RWPE1 (cell line): ENCODE data around the gene RAP1GAP2.
A peak's percentile ranks its signal among the peaks of the same experiment; 100 is the strongest.

Experiments used
- CTCF ChIA-PET: fragments of 350-600 bp; sonication (Branson Sonifier 250); formaldehyde crosslinking; extraction: SDS; loops from one replicate; lab custom pipeline; 2021; lab: Yijun Ruan, JAX
- POLR2A ChIA-PET: fragments of 400-600 bp; formaldehyde crosslinking; extraction: SDS; loops from one replicate; lab custom pipeline; 2020; ENCODE audit warnings: antibody characterized with exemption; ENCODE audit not compliant: low non-redundant PET; lab: Yijun Ruan, JAX
- DNase-seq: peaks from one replicate; pipeline ENCODE4 v3.0.0; 2012; ENCODE audit warnings: low spot score
- H3K27ac ChIP-seq: fragments of 450-650 bp; 2 replicates; pipeline ENCODE4 v1.5.1; 2017
- TF ChIP-seq, protein P1 (sequence below): fragments of 450-650 bp; conservative IDR thresholded peaks from 2 replicates; pipeline ENCODE4 v1.5.1; 2017; ENCODE audit warnings: low read depth, mild to moderate bottlenecking

RAP1GAP2 gene

DNA sequence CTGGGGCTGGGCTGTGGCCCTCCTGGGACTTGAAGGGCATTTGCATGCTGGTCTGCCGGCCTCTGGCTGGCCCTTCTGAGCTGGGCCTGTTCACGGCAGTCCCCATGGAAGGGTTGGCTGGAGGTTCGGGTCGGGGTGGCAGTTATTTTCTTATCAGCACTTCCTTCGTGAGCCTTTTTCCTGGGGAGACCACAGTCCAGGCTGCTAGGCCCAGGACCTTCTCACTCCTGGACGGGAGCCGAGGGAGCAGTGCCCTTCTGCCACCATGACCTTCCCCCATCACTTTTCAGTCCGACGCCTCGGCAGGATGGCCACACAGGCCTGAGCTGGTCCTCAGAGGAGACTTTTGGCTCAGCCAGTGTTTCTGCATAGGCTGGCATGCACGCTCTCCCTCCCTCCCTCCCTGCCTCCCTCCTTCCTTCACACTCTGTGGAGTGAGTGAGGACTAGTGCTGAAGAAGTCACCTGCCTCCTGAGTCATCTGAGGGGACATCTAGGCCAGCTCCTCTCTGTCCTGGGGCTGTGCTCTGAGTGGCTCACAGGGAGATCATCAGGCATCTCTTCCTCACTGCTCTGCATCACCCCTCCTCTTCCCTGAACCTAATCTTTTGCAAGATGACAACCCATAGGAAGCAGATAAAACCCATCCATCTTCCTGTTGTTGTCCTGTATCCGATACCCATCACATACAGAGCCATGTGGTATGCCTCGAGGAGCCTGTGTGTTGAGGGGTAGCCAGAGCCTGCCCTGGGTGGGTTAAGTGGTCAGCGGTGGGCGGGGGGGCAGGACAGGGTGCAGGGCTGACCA, 109.7 kb downstream of the RAP1GAP2 start:
- POLR2A ChIA-PET = no interaction called here
- CTCF ChIA-PET = no interaction called here

DNA sequence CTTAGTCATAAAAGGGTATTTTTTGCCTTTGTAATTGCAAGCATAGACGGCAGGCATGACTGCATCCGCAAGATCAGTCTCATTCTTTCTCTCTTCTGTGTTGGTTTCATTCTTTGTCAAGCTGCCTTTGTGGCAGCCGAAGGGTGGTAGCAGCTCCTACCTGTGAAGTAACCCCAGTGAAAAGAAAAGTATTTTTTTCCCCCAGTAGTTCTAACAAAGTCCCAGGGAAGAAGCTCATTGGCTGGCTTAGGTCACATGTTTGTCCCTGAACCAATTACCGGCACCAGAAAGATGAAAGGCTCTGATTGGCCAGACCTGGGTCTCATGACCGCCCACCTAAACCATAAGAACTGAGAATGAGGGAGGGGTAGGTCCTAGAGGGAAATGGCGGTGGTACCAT, 110.7 kb downstream of the RAP1GAP2 start:
- TF ChIP-seq, protein P1, sequence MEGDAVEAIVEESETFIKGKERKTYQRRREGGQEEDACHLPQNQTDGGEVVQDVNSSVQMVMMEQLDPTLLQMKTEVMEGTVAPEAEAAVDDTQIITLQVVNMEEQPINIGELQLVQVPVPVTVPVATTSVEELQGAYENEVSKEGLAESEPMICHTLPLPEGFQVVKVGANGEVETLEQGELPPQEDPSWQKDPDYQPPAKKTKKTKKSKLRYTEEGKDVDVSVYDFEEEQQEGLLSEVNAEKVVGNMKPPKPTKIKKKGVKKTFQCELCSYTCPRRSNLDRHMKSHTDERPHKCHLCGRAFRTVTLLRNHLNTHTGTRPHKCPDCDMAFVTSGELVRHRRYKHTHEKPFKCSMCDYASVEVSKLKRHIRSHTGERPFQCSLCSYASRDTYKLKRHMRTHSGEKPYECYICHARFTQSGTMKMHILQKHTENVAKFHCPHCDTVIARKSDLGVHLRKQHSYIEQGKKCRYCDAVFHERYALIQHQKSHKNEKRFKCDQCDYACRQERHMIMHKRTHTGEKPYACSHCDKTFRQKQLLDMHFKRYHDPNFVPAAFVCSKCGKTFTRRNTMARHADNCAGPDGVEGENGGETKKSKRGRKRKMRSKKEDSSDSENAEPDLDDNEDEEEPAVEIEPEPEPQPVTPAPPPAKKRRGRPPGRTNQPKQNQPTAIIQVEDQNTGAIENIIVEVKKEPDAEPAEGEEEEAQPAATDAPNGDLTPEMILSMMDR = no peak
- H3K27ac ChIP-seq = no peak overlapping the region
- ChIA-PET CTCF (interaction anchor here (0.6 to 0.8 kb wide), 2 partner anchors 106 to 390 kb away, joined by 3 read pairs; no protein-coding TSS in a partner anchor), POLR2A (no interaction called here)
- DNase-seq = peak; percentile 38

More for the DNA sequence above, 109.7 kb downstream of the RAP1GAP2 start:
- TF ChIP-seq, protein P1 = no peak
- H3K27ac ChIP-seq = no peak overlapping the region
- DNase-seq = no peak

DNA sequence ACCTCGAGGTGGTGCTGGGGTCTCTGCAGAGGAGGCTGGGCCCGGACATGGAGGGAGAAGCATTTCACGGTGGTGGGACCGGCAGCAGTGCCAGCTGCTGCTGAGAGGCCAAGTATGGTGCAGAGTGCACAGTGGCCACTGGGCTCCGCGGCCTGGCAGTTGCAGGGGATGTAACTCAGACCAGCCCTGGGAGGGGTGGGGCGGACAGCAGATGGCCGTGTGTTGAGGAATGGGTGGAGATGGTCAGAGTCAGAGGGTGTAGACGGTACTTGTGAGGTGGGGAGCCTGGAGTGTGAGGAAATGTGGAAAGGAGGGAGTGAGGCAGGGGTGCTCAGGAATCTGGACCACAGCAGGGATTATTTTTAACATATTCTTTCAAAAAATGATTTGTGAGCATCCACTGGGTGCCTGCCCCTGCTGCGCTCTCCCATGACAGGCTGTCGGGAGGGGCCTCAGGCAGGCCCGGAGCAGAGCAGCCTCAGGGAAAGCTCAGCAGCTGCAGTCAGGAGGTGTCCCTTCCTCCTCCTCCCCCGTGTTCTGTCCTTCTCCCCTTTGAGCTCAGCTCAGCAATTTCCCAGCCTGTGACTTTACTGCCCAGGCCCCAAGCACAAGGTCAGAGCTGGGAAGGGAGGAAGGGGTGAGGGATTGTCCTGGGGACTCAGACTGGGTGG, 113.1 kb downstream of the RAP1GAP2 start:
- TF ChIP-seq, protein P1 = no peak
- no peak for DNase-seq
- CTCF ChIA-PET = no interaction called here
- POLR2A ChIA-PET = no interaction called here
- peak overlapping the region; percentile 16; the same call in 1 of the 2 replicates for H3K27ac ChIP-seq

DNA sequence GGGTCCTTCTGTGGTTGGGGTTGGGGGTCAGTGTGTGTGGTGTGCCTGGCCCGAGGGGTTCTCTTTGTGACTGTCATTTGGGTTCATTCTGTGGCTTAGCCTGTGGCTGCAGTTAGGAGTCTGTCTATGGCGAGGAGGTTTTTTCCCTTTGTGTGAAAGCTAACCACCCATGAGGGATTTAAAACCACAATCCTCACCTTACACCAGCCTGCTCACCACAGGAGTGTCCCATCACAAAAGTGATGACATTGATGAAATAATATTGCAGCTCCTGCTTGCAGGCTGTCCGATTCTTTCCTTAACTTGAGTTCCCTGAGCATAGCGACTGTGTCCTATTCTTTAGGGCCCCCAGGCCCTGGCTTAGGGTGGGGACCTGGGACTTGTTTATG, 113.6 kb downstream of the RAP1GAP2 start:
- ChIA-PET POLR2A (no interaction called here), CTCF (interaction anchor here (0.6 to 0.8 kb wide), 2 partner anchors 61 to 92 kb away, joined by 3 read pairs; no protein-coding TSS in a partner anchor)
- no peak for DNase-seq
- H3K27ac ChIP-seq = peak overlapping the region; percentile 16; the same call in 1 of the 2 replicates
- TF ChIP-seq, protein P1 = no peak

DNA sequence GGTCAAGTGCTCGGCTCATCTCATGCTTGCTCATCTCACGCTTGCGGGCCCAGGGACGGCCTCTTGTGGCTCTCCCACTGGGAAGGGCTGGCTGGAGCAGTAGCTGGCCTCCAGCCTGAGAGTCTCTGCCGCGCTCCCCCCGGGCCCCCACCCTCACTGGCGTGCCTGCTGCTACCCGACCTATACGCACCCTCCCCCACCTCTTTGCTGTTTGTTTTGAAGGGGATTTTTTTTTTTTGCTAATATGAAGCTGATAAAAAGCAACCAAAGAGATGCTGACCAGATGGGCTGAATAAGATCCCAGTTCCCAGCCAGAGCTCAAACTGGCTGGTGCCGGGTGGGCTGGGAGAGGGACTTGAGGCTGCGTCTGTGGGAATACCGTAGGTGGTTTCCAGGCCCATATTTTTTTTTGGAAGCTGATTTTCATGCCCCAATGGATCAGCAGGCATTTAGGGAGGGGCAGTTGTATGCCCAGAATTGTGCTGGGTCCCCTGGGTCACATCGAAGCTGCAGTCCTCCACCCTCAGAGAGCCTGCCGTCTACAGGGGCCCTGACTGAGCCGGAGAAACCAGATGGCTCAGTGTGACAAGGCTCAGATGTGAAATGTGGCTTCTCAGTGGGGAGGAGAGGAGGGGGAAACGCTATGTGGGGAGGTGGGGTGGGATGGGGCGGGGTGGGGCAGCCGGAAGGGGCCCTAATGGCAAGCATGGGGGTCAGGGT, 115.0 kb downstream of the RAP1GAP2 start:
- H3K27ac ChIP-seq = no peak overlapping the region
- TF ChIP-seq, protein P1 = no peak
- POLR2A ChIA-PET = no interaction called here
- CTCF ChIA-PET = interaction anchor here (0.6 kb wide), 1 partner anchor 292 kb away, joined by 3 read pairs; no protein-coding TSS in a partner anchor
- no peak for DNase-seq

DNA sequence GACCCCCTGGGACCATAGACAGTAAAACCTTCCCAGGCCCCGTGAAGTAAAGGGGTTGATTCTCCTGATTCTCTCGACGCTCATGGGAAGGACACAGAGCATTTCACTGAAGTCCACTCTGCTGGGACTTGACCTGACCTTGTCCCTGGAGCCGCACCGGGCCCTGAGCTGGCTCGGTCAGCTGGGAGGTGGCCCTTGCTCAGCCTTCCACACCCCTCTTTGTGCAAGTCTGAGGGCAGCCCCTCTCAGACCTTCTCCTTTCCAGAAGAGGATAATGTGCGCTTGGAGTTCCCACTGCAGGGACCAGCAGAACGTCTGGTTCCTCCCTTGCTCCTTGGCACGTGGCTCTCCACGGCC, 115.5 kb downstream of the RAP1GAP2 start:
- ChIA-PET POLR2A (no interaction called here), CTCF (no interaction called here)
- peak overlapping the region; percentile 8; the same call in 1 of the 2 replicates for H3K27ac ChIP-seq
- DNase-seq = no peak
- TF ChIP-seq, protein P1 = no peak
